ENCODE results near the gene PHF2.

The PHF2 gene

DNA sequence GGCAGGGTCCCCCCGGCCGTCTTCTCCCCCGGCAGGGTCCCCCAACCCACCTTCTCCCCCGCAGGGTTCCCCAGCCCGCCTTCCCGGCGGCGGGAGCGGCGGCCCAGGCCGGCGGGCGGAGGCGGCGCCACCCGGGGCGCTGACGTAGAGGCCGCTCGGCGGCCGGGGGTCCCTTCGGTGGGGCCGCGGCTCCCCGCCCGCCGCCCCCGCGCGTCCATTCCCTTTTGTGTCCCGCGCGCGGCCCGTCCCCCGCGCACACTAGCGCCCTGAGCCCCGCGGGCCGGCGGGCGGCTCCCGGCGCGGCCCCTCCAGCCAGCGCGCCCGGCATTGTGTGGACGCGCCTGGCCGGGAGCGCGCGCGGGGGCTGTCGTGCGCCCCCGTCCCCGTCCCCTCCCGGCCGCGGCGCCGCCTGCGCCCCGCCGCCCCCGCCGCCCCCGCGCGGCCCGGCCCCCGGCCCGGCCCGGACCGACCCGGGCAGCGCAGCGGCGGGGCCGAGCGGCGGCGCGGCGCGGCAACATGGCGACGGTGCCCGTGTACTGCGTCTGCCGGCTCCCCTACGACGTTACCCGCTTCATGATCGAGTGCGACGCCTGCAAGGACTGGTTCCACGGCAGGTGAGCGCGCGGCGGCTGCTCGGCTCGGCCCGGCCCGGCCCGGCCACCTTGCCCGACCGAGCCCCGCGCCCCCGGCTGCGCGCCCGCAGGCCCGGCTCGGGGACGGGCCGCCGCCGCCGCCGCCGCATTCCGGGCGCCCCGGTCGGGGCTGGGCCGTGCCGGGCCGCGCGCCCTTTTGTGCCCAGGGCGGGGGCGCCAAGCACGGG is at the start of gene PHF2:
Gene PHF2 (plus strand): TSS at position 327 of the 820 bp plus-strand sequence. CDS start 190 bp downstream, at position 517.
- DNase-seq = peak; percentile 86

DNA sequence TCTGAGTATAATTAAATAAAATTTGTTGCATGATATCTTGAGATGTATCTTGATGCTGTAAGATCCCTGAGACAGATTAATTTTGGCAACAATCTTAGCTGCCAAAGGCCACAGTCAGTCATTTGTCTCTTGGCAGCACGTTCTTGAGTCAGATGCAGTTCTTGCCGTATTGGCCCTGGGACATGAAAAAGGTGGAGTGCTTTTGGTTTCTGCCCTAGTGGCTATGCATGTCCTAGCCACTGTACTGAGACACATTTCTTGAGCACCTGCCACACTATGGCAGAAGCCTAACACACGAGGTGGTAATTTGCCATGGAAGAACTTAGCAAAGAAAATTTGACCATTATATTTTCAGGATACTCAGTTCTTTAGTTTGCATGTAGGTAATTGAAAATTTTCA is 45.0 kb upstream of the PHF2 start:
- DNase-seq = no peak

- DNase-seq = no peak
Measured at GRCh38 chr9:93532141-93532540, 44.2 kb upstream of the PHF2 start.

DNA sequence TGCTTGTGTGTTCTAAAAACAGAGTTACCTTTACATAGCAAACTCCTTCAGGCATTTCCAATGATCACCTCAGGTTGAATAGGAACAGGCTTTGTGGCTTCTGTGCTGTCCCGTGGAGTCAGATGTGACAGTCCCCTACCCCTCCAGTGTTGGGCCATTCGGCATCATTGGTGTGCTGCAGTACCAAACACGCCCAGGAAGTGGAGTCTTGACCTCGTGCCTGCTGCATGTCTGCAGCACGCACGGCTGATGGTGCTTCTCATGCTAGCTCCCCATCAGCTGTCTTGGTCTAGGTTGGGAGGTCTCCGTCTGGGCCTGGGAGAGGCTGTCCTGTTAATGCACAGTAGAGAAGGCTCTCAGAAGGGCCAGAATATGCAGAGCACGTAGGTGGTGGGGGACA is 42.5 kb upstream of the PHF2 start:
- peak; percentile 22 for DNase-seq

DNA sequence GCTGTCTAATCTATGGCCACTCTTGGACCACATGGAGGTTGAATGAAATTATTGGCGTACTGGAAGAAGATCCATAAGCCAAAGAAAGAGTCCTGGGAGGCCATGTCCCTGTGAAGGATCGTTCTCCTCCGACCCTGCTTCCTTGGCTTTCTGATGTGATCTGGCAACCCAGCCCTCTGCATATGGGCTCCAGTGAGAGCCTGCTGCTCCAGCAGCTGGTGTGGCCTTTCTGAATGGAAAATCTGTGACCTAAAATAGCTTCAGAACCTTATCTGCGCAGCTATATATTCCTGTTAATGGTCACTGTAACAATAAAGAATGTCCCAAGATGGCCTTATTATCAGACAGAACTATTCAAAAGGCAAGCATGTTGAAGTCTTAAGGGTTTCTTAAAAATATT is 40.2 kb upstream of the PHF2 start:
- no peak for DNase-seq

GRCh38 chr9:93536874-93537273 is 39.5 kb upstream of the PHF2 start:
- no peak for DNase-seq

DNA sequence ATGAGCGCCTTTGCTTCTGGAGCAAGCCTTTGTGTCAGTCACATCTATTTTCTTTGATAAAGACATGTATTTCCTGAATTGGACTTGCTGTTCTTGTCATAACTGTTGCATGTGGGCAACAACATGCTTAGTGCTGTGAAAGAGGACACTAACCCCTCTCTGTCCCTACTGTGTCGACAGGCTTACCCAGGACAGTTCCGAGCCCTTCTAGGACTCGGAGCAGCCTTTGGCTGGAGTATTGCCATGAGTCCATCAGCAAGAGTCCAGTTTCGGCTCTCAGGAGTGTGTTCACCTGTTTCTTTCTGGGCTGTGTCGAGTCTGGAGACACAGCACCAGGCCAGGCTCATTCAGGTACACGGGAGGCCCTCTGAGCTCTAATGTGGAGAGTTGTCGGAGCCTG is 36.1 kb upstream of the PHF2 start:
- no peak for DNase-seq

GRCh38 chr9:93541005-93541404 is 35.4 kb upstream of the PHF2 start:
- DNase-seq = no peak

DNA sequence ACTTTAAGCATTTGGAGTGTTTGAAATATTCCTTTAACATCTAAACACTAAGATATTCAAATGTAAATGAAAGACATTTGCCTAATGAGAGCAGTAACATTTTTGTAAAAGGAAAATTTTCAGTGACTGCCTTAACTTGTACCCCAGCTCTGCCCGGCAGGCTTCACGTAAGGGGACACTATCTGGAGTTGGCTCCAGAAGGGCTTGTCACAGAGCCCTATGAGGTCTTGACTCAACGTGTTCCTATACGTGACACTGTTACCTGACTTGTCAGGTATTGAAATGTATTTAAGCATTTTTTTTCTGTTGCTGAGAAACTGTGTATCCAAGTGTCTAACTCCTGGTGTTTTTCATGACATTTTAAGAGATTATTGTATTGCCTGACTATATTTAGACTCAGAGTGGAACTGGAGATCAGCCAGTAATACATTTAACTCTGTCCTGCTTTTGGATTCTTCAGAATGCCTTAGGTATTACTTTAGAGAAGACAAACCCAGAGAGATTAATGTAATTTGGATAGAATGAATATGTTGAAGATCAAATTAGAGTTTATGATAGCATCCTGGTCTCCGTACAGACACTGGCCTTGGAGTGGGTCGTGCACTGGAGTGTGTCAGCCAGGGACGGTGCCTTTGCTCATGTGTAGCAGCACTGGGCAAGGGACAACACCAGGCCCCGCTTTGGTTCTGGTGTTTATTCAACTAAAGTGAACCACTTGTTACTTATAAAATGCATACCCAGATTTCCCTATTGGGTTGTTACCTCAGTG is 34.6 kb upstream of the PHF2 start:
- no peak for DNase-seq

DNA sequence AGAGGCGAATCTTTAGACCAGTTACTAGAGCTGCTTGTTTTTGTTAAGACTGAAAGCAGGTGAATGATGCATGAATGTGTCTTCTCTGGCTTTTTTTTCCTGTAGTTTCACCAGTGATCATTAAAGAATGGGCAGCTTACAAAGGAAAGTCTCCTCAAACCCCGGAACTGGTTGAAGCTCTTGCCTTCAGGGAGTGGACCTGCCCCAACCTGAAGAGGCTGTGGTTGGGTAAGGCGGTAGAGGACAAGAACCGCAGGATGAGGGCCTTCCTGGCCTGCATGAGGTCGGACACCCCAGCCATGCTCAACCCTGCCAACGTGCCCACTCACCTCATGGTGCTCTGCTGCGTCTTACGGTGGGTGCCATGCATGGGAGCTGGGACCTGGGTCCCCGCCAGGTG is 33.3 kb upstream of the PHF2 start:
- DNase-seq = no peak

DNA sequence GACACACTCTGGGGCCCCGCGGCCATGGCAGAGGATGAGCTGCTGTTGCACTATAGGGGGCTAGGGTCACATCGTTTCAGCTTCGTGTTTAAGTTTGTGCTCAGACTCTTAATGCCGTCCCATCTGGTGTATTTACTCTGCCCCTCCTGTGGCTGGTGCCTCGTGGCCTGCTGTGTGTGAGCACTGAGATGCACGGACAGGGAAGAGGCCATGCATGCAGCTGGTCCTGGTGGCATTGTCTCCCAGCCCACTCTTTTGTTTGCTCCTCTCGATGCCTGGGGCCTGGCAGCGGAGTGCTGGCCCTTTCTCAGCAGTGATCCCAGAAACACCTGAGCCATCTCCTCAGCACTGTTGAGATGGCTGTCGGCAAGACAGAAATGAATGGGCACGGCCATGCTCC is 30.0 kb upstream of the PHF2 start:
- no peak for DNase-seq

DNA sequence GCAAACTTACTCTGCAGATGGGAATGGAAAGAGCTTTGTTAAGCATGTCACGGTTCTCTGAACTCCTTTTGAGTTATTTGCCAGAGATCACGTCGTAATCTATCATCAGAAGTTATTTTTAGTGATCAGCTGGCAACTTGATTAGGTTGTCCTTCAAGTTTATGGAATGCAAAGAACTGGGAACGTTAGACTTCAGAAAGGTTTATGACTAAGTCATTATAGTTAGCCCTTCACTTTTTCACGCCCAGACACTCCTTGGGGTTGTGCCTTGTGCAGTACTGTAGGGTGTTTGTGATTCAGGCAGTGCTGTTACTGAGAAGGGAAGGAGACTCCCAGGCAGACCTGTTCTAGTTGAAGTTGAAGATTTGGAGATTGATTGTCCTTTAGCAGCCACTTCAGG is 26.8 kb upstream of the PHF2 start:
- no peak for DNase-seq

GRCh38 chr9:93552923-93553322 is 23.5 kb upstream of the PHF2 start:
- DNase-seq = no peak

DNA sequence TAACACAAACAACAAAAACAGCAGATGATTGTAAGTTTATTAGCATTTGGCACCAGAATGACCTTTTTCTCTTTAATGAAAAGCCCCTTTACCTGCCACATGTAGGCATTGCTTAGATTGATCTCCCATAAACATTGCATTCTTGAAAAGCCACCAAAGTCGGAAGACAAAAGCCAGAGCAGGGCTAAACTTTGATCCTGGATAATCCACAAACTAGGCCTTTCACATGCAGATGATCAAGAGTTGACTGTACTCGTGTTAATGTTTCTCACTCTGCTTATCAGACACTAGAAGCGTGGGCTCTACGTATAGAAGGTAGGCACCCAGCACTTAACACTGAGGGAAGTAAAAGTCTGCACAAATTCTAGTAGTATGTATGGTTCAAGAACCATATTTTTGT is 21.0 kb upstream of the PHF2 start:
- DNase-seq = no peak

GRCh38 chr9:93557366-93558137 is 18.8 kb upstream of the PHF2 start:
- no peak for DNase-seq

DNA sequence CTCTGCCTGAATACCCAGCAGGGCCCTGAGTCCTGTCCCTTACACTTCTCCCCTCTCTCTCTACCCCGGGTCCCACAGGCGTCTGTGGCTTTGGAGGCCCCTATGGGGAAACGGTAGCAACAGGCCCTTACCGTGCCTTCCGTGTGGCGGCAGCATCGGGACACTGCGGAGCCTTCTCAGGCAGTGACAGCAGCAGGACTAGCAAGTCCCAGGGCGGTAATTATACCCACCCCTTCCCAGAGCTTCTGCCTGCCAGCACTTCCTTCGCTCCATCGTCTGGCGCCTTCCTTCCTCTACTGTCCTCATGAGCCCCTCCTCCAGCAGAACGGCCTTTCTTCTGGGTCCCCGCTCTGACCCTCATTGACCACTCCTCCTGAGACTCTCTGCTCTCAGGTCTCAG is 17.9 kb upstream of the PHF2 start:
- no peak for DNase-seq

DNA sequence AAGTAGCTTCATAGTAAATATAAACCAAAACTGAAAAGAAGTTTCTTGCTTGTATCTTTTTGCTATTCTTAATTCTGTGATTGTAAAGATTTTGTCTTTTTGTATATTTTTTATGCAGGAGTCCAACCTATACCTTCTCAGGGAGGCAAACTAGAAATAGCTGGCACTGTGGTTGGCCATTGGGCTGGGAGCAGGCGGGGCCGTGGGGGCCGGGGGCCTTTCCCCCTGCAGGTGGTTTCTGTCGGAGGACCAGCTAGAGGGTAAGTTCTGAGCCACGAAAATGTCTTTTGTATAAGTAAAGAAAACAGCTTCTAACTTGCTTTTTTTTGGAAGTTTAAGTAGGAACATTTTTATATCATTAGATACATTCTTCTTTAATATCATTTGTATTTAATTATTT is 15.4 kb upstream of the PHF2 start:
- no peak for DNase-seq

GRCh38 chr9:93562157-93562556 is 14.2 kb upstream of the PHF2 start:
- DNase-seq = no peak

- DNase-seq = no peak
Measured at GRCh38 chr9:93565089-93565488, 11.3 kb upstream of the PHF2 start.

DNA sequence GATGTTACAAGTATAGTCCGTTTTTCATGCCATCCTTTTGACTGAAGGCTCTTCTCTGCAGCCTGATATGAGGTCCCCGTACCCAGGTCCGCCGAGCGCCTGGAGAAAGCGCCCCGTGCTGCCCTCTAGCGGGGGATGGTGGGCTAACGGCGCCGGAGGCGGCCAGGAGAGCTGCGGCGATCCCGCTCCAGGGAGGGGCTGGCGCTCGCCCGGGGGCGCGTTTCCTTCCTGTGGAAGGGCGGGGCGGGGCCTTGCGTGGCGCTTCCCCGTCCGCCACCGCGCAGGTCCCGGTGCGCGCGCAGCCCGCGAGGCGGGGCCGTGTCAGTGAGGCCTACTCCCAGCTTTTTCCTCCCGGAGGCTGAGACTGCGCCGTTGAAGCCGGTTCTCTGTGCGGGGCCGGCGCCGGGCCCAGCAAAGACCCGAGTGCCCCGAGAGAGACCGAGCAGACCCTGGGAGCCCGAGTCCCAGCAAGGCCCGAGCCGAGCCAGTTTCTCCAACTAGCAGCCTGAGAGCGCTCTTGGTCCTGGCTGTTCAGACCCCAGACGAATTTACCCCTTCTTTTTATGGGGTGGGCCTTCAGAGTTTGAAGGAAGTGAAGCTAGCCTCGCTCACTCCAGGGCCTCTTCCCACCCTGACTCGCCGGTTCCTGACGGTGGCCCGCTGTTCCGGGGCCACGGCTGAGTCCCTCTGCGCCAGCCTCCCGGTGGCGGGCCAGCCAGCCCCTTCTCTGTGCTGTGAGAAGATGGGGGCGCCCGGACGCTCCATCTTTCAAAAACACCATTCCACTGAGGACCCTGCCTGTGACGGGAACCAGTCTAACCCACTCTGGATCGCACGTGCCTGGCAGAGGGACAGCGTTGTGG is 9.7 kb upstream of the PHF2 start:
- peak; percentile 93 for DNase-seq

DNA sequence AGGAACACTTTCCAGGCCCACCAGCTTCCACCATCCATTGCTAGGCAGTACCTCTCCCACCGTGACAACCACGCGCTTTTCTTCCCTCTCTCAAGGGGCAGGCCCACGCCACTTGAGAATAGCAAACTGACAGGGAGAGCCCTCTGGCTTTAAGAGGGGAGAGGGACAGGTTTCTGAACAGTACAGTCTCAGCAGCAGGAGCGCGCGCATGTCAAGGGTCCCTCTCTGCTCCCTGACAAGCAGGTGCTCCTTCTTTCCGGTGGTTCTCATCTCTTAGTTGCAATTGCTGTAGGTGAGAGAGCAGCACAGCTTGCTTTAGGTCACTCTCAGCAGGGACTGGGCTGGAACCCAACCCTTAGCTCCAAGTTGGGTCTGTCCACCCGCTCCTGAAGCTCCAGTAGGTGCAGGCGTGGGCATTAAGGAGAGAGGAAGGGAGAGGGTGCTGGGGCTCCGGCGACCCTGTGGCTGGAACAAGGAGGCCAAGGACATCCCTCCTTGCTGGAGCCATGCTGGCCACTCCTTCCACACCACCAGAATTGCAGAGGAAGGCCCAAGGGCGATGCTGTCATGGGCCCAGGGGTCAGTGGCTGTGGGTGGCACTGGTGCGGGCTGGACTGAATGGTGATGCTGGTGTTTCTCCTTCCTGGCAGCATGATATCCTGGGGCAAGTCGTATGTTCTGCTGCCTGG is 9.0 kb upstream of the PHF2 start:
- no peak for DNase-seq

DNA sequence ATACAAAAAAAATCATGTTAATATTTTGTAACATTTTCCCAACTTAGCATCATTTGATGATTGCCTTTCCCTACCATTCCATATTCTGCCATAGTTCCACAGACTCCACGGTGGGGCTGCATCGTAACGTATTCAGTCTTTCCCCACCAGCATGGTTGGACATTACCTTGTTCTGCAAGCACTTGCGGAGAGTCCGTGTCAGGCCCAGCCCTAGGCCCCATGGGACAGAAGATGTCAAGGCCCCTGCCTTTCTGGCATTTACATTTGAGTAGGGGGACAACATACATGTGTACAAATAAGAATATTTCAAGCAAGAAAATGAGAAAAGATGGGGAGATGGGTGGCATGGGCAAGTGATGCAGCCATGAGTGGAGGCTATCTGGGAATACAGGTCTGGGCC is 8.2 kb upstream of the PHF2 start:
- DNase-seq = no peak
